H9 (cell line): ENCODE measurements around the gene APBA3. TPM values are rescaled to one million over a fixed set of nuclear protein-coding genes. Genes with fewer than 3 reads are reported as not detected.
A peak's percentile ranks its signal among the peaks of the same experiment; 100 is the strongest.

Source experiments
- DNase-seq: peaks from one replicate; pipeline ENCODE4 v3.0.0-alpha.2; 2017
- H2AFZ ChIP-seq: one replicate; pipeline ENCODE4 v1.6.1; 2013; ENCODE audit warnings: mild to moderate bottlenecking, low read length, control low read depth, moderate library complexity
- H2AK5ac ChIP-seq: 2 replicates; pipeline ENCODE4 v1.6.1; 2013; ENCODE audit warnings: low read length, control low read depth, mixed read lengths; ENCODE audit not compliant: insufficient read length
- H2BK120ac ChIP-seq: one replicate; pipeline ENCODE4 v1.6.1; 2013; ENCODE audit warnings: low read depth, mild to moderate bottlenecking, low read length, control low read depth, inconsistent platforms; ENCODE audit not compliant: poor library complexity, severe bottlenecking
- H2BK12ac ChIP-seq: 2 replicates; pipeline ENCODE4 v1.6.1; 2013; ENCODE audit warnings: low read length, control low read depth, mixed read lengths, low read depth; ENCODE audit not compliant: insufficient read length
- H2BK15ac ChIP-seq: 2 replicates; pipeline ENCODE4 v1.6.1; 2013; ENCODE audit warnings: low read depth, low read length, control low read depth
- H2BK20ac ChIP-seq: one replicate; pipeline ENCODE4 v1.6.1; 2013; ENCODE audit warnings: low read depth, mild to moderate bottlenecking, low read length, control low read depth, inconsistent platforms; ENCODE audit not compliant: poor library complexity, severe bottlenecking
- H2BK5ac ChIP-seq: 2 replicates; pipeline ENCODE4 v1.6.1; 2013; ENCODE audit warnings: low read length, control low read depth, mixed read lengths; ENCODE audit not compliant: insufficient read length
- H3K14ac ChIP-seq: 2 replicates; pipeline ENCODE4 v1.6.1; 2013; ENCODE audit warnings: low read length, control low read depth; ENCODE audit not compliant: insufficient read depth
- H3K18ac ChIP-seq: 2 replicates; pipeline ENCODE4 v1.6.1; 2013; ENCODE audit warnings: low read depth, mild to moderate bottlenecking, mixed read lengths, low read length, control low read depth; ENCODE audit not compliant: insufficient read length
- H3K23ac ChIP-seq: 2 replicates; pipeline ENCODE4 v1.6.1; 2013; ENCODE audit warnings: low read length, control low read depth, mixed read lengths, low read depth; ENCODE audit not compliant: insufficient read length
- H3K23me2 ChIP-seq: 2 replicates; pipeline ENCODE4 v1.6.1; 2013; ENCODE audit warnings: low read depth, mild to moderate bottlenecking, mixed read lengths, low read length, control low read depth; ENCODE audit not compliant: insufficient read length, poor library complexity, severe bottlenecking
- H3K27ac ChIP-seq: 2 replicates; pipeline ENCODE4 v1.5.1; 2013; ENCODE audit warnings: low read length, control low read depth, mixed read lengths, low read depth; ENCODE audit not compliant: insufficient read length
- H3K27me3 ChIP-seq: 2 replicates; pipeline ENCODE4 v1.6.1; 2013; ENCODE audit warnings: low read length, control low read depth, inconsistent platforms; ENCODE audit not compliant: insufficient read depth
- H3K4ac ChIP-seq: 2 replicates; pipeline ENCODE4 v1.6.1; 2013; ENCODE audit warnings: low read depth, mild to moderate bottlenecking, control low read depth, inconsistent platforms, low read length, moderate library complexity
- H3K4me1 ChIP-seq: 2 replicates; pipeline ENCODE4 v1.6.1; 2013; ENCODE audit warnings: low read length, control low read depth, inconsistent platforms; ENCODE audit not compliant: insufficient read depth
- H3K4me2 ChIP-seq: 2 replicates; pipeline ENCODE4 v1.6.1; 2013; ENCODE audit warnings: low read length, control low read depth, mixed read lengths; ENCODE audit not compliant: insufficient read length, insufficient read depth
- H3K56ac ChIP-seq: 2 replicates; pipeline ENCODE4 v1.6.1; 2013; ENCODE audit warnings: low read depth, mild to moderate bottlenecking, mixed read lengths, low read length, control low read depth; ENCODE audit not compliant: insufficient read length
- H3K79me1 ChIP-seq: 2 replicates; pipeline ENCODE4 v1.6.1; 2013; ENCODE audit warnings: low read depth, mild to moderate bottlenecking, moderate library complexity, low read length, control low read depth, inconsistent platforms; ENCODE audit not compliant: insufficient read depth, poor library complexity, severe bottlenecking
- H3K79me2 ChIP-seq: 2 replicates; pipeline ENCODE4 v1.6.1; 2013; ENCODE audit warnings: low read length, control low read depth, inconsistent platforms; ENCODE audit not compliant: insufficient read depth
- H3K9ac ChIP-seq: 2 replicates; pipeline ENCODE4 v1.6.1; 2013; ENCODE audit warnings: low read length, control low read depth, mixed read lengths; ENCODE audit not compliant: insufficient read length; ENCODE audit errors: extremely low read depth
- H3K9me3 ChIP-seq: one replicate; pipeline ENCODE4 v1.6.1; 2013; ENCODE audit warnings: low read depth, low read length, inconsistent platforms; ENCODE audit not compliant: control insufficient read depth
- H3T11ph ChIP-seq: one replicate; pipeline ENCODE4 v1.6.1; 2013; ENCODE audit warnings: mild to moderate bottlenecking, low read length, control low read depth, inconsistent platforms
- H4K20me1 ChIP-seq: one replicate; pipeline ENCODE4 v1.6.1; 2013; ENCODE audit not compliant: control insufficient read depth, insufficient read length, insufficient read depth
- H4K5ac ChIP-seq: 2 replicates; pipeline ENCODE4 v1.6.1; 2013; ENCODE audit warnings: low read depth, mild to moderate bottlenecking, mixed read lengths, low read length, control low read depth; ENCODE audit not compliant: insufficient read length
- H4K8ac ChIP-seq: replicated peaks from 2 replicates; pipeline ENCODE4 v1.6.1; 2013; ENCODE audit warnings: low read length, control low read depth, mixed read lengths, low read depth; ENCODE audit not compliant: insufficient read length
- H4K91ac ChIP-seq: 2 replicates; pipeline ENCODE4 v1.6.1; 2013; ENCODE audit warnings: low read depth, mild to moderate bottlenecking, moderate library complexity, mixed read lengths, low read length, control low read depth; ENCODE audit not compliant: insufficient read length
- H3K27ac Mint-ChIP-seq, 3 experiments: 2 replicates in 2 of 3; 3 replicates in 1 of 3; pipeline ENCODE4 v1.8.0; 2020 to 2021; ENCODE audit warnings: mixed read lengths in 3 of 3, mild to moderate bottlenecking in 1 of 3, moderate library complexity in 1 of 3
- H3K27me3 Mint-ChIP-seq: 2 replicates; pipeline ENCODE4 v1.8.0; 2021; ENCODE audit warnings: low read depth, mild to moderate bottlenecking, moderate library complexity, mixed read lengths
- H3K36me3 Mint-ChIP-seq, 3 experiments: 2 replicates in 2 of 3; 3 replicates in 1 of 3; pipeline ENCODE4 v1.8.0; 2020 to 2021; ENCODE audit warnings: low read depth in 3 of 3, mixed read lengths in 3 of 3; ENCODE audit not compliant: insufficient read depth in 1 of 3
- H3K4me1 Mint-ChIP-seq, 2 experiments: 2 replicates each; pipeline ENCODE4 v1.8.0; 2020; ENCODE audit warnings: mixed read lengths in 2 of 2
- H3K4me3 Mint-ChIP-seq, 2 experiments: 2 replicates in 1 of 2; 3 replicates in 1 of 2; pipeline ENCODE4 v1.8.0; 2020 to 2021; ENCODE audit warnings: mild to moderate bottlenecking in 2 of 2, mixed read lengths in 2 of 2, moderate library complexity in 1 of 2
- H3K9me3 Mint-ChIP-seq, 2 experiments: 2 replicates in 1 of 2; 3 replicates in 1 of 2; pipeline ENCODE4 v1.8.0; 2020; ENCODE audit warnings: mild to moderate bottlenecking in 2 of 2, mixed read lengths in 2 of 2, moderate library complexity in 1 of 2
- WGBS: extraction: QIAGEN DNeasy Blood & Tissue Kit; methylation state at CpG from one replicate; pipeline ENCODE4 v1.1.7; 2013; ENCODE audit warnings: missing lambda C conversion rate, low lambda C conversion rate, mixed read lengths; ENCODE audit not compliant: insufficient read length; ENCODE audit errors: extremely low coverage; 5-methylcytosine and 5-hydroxymethylcytosine counted together
- total RNA-seq: library from RNA; stranded (reverse); gene quantifications from 2 replicates; pipeline ENCODE4 v1.2.1, GENCODE V29; 2021
- TF ChIP-seq, protein P1 (sequence below): fragments of 200-600 bp; sonication (generic); conservative IDR thresholded peaks from 3 replicates; pipeline ENCODE4 v1.8.0; 2021; ENCODE audit warnings: antibody characterized with exemption, mild to moderate bottlenecking

APBA3 gene
- total RNA-seq, 1 experiment from 2014 or later, result 21.8 TPM

DNA sequence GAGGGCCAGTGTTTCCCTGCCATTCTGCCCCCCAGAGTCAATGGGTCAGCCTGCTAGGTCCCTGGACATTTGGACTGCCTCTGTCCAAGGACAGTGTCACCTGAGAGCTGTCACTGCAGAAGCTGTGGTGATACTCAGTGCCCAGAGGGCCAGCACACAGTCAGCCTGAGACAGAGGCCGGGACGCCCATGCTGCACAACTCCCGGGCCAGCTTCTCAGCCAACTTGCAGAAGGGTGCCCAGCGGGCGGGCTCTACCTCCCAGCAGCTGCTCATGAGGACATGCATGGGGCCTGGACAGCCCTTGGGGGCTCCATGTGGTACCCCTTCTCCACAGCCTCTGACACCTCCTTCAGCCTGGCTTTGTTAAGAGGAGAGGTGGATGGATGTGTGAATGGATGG is 14.3 kb upstream of the APBA3 start:
- H2BK5ac ChIP-seq, result no peak overlapping the region
- no peak overlapping the region for H2BK20ac ChIP-seq
- no peaks in the 10 kb centered on the region for H3K27me3 ChIP-seq
- H3K27ac ChIP-seq, result no peak overlapping the region
- peaks cover under 1% of the 10 kb centered on the region for H3K9me3 ChIP-seq
- H3K79me2 ChIP-seq, result no peaks in the 10 kb centered on the region
- H3K4me2 ChIP-seq, result no peak overlapping the region
- no peak overlapping the region for H3T11ph ChIP-seq
- H3K23ac ChIP-seq, result no peak overlapping the region
- no peak overlapping the region for H2AFZ ChIP-seq
- DNase-seq, result no peak
- H2BK120ac ChIP-seq, result no peak overlapping the region
- Mint-ChIP-seq H3K9me3 (peaks cover under 1 to 2% of the 10 kb centered on the region in 2 experiments; a peak in 4 of 5 replicates), H3K4me3 (no peak overlapping the region), H3K27ac (no peak overlapping the region), H3K27me3 (peaks cover under 1% of the 10 kb centered on the region; the same call in 1 of the 2 replicates), H3K4me1 (peaks cover 7 to 17% of the 10 kb centered on the region in 2 experiments), H3K36me3 (peaks cover 0 to 1% (median under 1%) of the 10 kb centered on the region in 3 experiments; a peak in 4 of 7 replicates)
- no peak overlapping the region for H3K18ac ChIP-seq
- no CpG with 5 or more reads among the region's 5 CpGs for WGBS
- TF ChIP-seq, protein P1, sequence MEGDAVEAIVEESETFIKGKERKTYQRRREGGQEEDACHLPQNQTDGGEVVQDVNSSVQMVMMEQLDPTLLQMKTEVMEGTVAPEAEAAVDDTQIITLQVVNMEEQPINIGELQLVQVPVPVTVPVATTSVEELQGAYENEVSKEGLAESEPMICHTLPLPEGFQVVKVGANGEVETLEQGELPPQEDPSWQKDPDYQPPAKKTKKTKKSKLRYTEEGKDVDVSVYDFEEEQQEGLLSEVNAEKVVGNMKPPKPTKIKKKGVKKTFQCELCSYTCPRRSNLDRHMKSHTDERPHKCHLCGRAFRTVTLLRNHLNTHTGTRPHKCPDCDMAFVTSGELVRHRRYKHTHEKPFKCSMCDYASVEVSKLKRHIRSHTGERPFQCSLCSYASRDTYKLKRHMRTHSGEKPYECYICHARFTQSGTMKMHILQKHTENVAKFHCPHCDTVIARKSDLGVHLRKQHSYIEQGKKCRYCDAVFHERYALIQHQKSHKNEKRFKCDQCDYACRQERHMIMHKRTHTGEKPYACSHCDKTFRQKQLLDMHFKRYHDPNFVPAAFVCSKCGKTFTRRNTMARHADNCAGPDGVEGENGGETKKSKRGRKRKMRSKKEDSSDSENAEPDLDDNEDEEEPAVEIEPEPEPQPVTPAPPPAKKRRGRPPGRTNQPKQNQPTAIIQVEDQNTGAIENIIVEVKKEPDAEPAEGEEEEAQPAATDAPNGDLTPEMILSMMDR, result no peak
- no peak overlapping the region for H4K5ac ChIP-seq
- H3K9ac ChIP-seq, result no peak overlapping the region
- no peaks in the 10 kb centered on the region for H3K4me1 ChIP-seq
- no peaks in the 10 kb centered on the region for H4K20me1 ChIP-seq
- no peak overlapping the region for H2BK12ac ChIP-seq
- no peaks in the 10 kb centered on the region for H3K23me2 ChIP-seq
- H2AK5ac ChIP-seq, result no peak overlapping the region
- no peak overlapping the region for H3K56ac ChIP-seq
- no peaks in the 10 kb centered on the region for H3K79me1 ChIP-seq
- no peak overlapping the region for H2BK15ac ChIP-seq
- no peak overlapping the region for H4K91ac ChIP-seq
- H3K14ac ChIP-seq, result peak overlapping the region; percentile 4; the same call in 1 of the 2 replicates
- H3K4ac ChIP-seq, result no peak overlapping the region
- no peak overlapping the region for H4K8ac ChIP-seq
